OCI-LY3 (cell line): Measurements from ENCODE around the gene METTL17.
"Not testable (repeated sequence)": the region's sequence is repeated elsewhere in the genome, so short reads cannot be mapped to it uniquely, and the experiment has no call there.

Experiments used
- H2AFZ ChIP-seq: fragments of 200-600, 300-600 bp; shearing (Covaris generic); 2 replicates; pipeline ENCODE4 v1.6.0; 2014; ENCODE audit warnings: antibody characterized with exemption, low read depth, low read length
- H3K27ac ChIP-seq: fragments of 200-600, 300-600 bp; sonication (generic); 2 replicates; pipeline ENCODE4 v1.5.1; 2014; ENCODE audit warnings: mild to moderate bottlenecking, low read length, moderate library complexity, mixed read lengths
- H3K27me3 ChIP-seq: fragments of 200-600, 300-600 bp; sonication (generic); 2 replicates; pipeline ENCODE4 v1.6.1; 2014; ENCODE audit warnings: low read depth, low read length, mixed read lengths
- H3K36me3 ChIP-seq: fragments of 200-600, 300-600 bp; sonication (generic); replicated peaks from 2 replicates; pipeline ENCODE3; 2014; ENCODE audit warnings: low read depth, low read length, mixed read lengths
- H3K4me1 ChIP-seq: fragments of 300-600, 200-600 bp; sonication (generic); 2 replicates; pipeline ENCODE4 v1.6.1; 2014; ENCODE audit warnings: low read length, mixed read lengths
- H3K4me2 ChIP-seq: fragments of 200-600, 300-600 bp; sonication (generic); 2 replicates; pipeline ENCODE4 v1.6.1; 2014; ENCODE audit warnings: low read length, mixed read lengths
- H3K4me3 ChIP-seq: fragments of 300-600, 200-600 bp; sonication (generic); 2 replicates; pipeline ENCODE4 v1.5.1; 2014; ENCODE audit warnings: antibody characterized with exemption, mild to moderate bottlenecking, low read length, moderate library complexity
- H3K79me2 ChIP-seq: fragments of 300-600, 200-600 bp; shearing (Covaris generic); 2 replicates; pipeline ENCODE4 v1.6.1; 2014; ENCODE audit warnings: mild to moderate bottlenecking, low read length, mixed read lengths
- H3K9ac ChIP-seq: fragments of 300-600, 200-600 bp; shearing (Covaris generic); 2 replicates; pipeline ENCODE4 v1.6.0; 2014; ENCODE audit warnings: mild to moderate bottlenecking, low read length, moderate library complexity
- H3K9me3 ChIP-seq: fragments of 200-600, 300-600 bp; shearing (Covaris generic); 2 replicates; pipeline ENCODE4 v1.6.1; 2014; ENCODE audit warnings: low read length, mixed read lengths; ENCODE audit not compliant: insufficient read depth
- H4K20me1 ChIP-seq: fragments of 200-600, 300-600 bp; sonication (generic); 2 replicates; pipeline ENCODE4 v1.6.1; 2016; ENCODE audit warnings: low read length, mixed read lengths; ENCODE audit not compliant: insufficient read depth
- EZH2phosphoT487 ChIP-seq: fragments of 200-600 bp; shearing (Covaris generic); IDR thresholded peaks from 2 replicates; pipeline ENCODE4 v1.6.1; 2018; ENCODE audit warnings: antibody characterized with exemption, mixed run types, low read depth
- TF ChIP-seq, protein P1 (sequence below): fragments of 200-600, 300-600 bp; sonication (generic); IDR thresholded peaks from 2 replicates; pipeline ENCODE4 v1.5.1; 2014; ENCODE audit warnings: antibody characterized with exemption, low read length, low read depth

The METTL17 gene

DNA sequence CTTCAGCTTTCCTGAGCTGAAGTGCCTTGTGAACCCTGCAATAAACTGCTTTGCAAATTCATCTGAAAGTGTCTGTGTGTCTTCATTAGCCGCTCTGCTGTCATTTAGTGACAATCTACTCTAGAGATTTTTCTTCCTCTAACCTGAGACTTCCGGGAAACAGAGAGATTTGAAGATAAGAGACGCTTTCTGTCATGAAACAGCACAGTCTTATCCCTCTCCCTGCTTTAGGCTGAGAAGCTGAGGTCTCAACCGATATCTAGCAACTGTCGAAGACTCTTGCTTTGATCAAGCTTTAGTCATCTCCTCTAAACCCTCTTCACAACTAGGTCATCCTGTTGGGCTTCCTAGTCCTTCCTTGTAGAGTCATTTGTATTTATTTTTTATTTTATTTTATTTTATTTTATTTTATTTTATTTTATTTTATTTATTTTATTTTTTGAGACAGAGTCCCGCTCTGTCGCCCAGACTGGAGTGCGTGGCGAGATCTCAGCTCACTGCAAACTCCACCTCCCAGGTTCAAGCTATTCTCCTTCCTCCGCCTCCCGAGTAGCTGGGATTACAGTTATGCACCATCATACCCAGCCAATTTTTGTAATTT, 33.3 kb upstream of the METTL17 start:
- Histone ChIP-seq H3K9me3 (no peaks in the 10 kb centered on the region), H3K79me2 (no peaks in the 10 kb centered on the region), H3K4me1 (peaks cover 2% of the 10 kb centered on the region; the same call in 1 of the 2 replicates), H3K4me2 (no peak overlapping the region), H3K27ac (no peak overlapping the region), H3K36me3 (no peaks in the 10 kb centered on the region), H3K4me3 (no peak overlapping the region), H2AFZ (no peak overlapping the region), H4K20me1 (no peaks in the 10 kb centered on the region), H3K27me3 (peaks cover 10% of the 10 kb centered on the region; the same call in 1 of the 2 replicates), H3K9ac (no peak overlapping the region)
- TF ChIP-seq EZH2phosphoT487 = no peak
- TF ChIP-seq, protein P1, sequence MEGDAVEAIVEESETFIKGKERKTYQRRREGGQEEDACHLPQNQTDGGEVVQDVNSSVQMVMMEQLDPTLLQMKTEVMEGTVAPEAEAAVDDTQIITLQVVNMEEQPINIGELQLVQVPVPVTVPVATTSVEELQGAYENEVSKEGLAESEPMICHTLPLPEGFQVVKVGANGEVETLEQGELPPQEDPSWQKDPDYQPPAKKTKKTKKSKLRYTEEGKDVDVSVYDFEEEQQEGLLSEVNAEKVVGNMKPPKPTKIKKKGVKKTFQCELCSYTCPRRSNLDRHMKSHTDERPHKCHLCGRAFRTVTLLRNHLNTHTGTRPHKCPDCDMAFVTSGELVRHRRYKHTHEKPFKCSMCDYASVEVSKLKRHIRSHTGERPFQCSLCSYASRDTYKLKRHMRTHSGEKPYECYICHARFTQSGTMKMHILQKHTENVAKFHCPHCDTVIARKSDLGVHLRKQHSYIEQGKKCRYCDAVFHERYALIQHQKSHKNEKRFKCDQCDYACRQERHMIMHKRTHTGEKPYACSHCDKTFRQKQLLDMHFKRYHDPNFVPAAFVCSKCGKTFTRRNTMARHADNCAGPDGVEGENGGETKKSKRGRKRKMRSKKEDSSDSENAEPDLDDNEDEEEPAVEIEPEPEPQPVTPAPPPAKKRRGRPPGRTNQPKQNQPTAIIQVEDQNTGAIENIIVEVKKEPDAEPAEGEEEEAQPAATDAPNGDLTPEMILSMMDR = no peak

DNA sequence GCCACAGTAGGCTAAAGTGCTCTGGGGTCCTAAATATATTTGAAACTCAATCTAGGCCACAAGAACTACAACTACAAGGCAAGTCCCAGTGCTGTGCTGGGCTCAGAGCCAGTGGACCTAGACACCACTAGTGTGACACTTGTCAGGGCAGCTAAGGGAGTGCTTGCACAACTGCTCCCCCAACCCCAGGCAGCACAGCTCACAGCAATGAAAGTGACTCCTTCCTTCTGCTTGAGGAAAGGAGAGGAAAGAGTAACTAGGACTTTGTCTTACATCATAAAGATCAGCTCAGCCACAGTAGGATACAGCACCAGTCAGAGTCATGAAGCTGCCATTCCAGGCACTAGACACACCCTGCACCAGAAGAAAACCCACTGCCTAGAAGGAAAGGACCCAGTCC, 30.8 kb upstream of the METTL17 start:
- H3K36me3 ChIP-seq, H3K4me3 ChIP-seq, H3K79me2 ChIP-seq, H3K9me3 ChIP-seq, H2AFZ ChIP-seq, H3K27ac ChIP-seq, H4K20me1 ChIP-seq, H3K4me2 ChIP-seq, H3K4me1 ChIP-seq, H3K9ac ChIP-seq: not testable (repeated sequence)
- H3K27me3 ChIP-seq = peaks cover 10% of the 10 kb centered on the region; the same call in 1 of the 2 replicates

DNA sequence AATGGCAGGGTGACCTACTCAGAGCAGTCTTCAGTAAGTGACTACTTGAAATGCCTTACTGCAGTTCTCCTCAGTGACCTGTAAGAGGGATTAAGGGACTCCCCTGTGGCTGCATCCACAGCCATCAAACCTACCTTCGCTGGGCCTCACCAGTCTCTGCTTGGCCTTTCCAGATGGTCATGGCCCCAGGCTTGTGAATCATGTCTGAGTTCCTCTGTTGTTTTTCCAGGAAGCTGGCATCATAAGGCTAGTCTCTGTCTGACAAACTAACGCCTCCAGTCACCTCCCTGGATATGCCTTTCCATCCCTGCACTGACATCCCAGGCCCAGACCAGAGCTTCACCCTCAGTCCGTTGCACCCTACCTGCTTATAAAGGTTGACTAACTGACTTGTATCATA, 20.4 kb upstream of the METTL17 start:
- Histone ChIP-seq H2AFZ (no peak overlapping the region), H3K36me3 (no peaks in the 10 kb centered on the region), H3K27ac (no peak overlapping the region), H3K4me2 (no peak overlapping the region), H3K27me3 (peaks cover 46% of the 10 kb centered on the region), H3K9ac (no peak overlapping the region), H4K20me1 (no peaks in the 10 kb centered on the region), H3K9me3 (no peaks in the 10 kb centered on the region), H3K79me2 (no peaks in the 10 kb centered on the region), H3K4me1 (peaks cover 7% of the 10 kb centered on the region; the same call in 1 of the 2 replicates), H3K4me3 (no peak overlapping the region)
- no peak for TF ChIP-seq EZH2phosphoT487
- TF ChIP-seq, protein P1 = no peak

DNA sequence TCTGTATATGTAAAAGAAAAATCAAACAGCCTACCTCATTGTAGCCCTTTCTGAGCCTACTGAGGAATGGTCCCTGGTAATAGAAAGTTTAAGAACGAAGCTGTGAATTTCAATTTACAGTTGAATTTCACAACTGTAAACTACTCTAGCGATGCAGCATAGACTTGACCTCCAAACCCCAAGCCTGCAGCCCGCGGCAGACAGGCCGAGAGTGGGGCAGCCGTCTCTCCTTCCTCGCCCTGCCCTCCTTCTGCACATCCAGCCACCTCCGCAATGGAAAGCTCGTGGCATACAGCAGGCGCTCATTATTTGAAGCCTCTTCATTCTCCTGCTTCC, 19.2 kb upstream of the METTL17 start:
- no peaks in the 10 kb centered on the region for H3K36me3 ChIP-seq
- TF ChIP-seq, protein P1 = no peak
- no peak for TF ChIP-seq EZH2phosphoT487
- peak overlapping the region; percentile 90 for H3K4me2 ChIP-seq
- H2AFZ ChIP-seq = peak overlapping the region; percentile 85
- H3K27ac ChIP-seq = no peak overlapping the region
- no peaks in the 10 kb centered on the region for H4K20me1 ChIP-seq
- H3K4me1 ChIP-seq = peaks cover 7% of the 10 kb centered on the region; the same call in 1 of the 2 replicates
- no peaks in the 10 kb centered on the region for H3K9me3 ChIP-seq
- no peaks in the 10 kb centered on the region for H3K79me2 ChIP-seq
- peak overlapping the region; percentile 78 for H3K4me3 ChIP-seq
- peaks cover 37% of the 10 kb centered on the region for H3K27me3 ChIP-seq
- peak overlapping the region; percentile 67 for H3K9ac ChIP-seq
